ENCODE results near the gene DDIT4.

DNA sequence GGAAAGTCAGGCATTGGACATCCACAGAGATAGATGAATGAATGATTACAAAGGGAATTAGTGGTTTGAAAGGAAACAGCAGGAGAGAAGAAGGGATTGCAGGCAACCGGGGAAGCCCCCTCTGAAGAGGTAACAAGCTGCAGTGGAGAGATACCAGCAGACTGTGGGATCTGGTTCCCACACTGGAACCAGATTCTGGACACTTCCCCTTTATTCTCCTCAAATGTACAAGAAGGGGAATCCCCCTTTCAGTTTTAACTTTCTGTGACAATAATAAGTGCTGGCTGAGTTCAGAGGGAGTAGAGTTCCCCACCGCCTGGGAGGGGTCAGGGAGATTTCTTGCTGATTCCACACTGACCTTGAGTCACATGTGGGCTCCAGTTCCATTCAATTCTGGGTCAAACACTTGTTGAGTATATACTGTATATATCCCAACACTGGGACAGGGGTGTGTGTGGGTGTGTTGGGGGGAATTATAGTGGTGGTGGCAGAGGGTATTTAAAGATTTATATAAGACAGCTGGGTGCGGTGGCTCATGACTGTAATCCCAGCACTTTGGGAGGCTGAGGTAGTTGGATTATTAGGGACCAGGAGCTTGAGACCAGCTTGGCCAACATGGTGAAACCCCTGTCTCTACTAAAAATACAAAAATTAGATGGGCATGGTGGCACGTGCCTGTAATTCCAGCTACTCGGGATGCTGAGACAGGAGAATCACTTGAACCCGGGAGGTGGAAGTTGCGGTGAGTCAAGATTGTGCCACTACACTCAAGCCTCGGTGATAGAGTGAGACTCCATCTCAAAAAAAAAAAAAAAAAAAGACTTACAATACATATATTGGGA, 16.5 kb upstream of the DDIT4 start:
- TF ChIP-seq ISL1 (CRISPR knock-in tag; IDR thresholded peaks at IDR 0.05) (no peak), ZFP30 (CRISPR knock-in tag; IDR thresholded peaks at IDR 0.05) (no peak), ZC3H10 (CRISPR knock-in tag; IDR thresholded peaks at IDR 0.05) (no peak), ESRRG (CRISPR knock-in tag; IDR thresholded peaks at IDR 0.05) (no peak), ZFP3 (CRISPR knock-in tag; IDR thresholded peaks at IDR 0.05) (no peak), OSR1 (CRISPR knock-in tag; IDR thresholded peaks at IDR 0.05) (no peak), RARB (CRISPR knock-in tag; IDR thresholded peaks at IDR 0.05) (no peak), ARNTL (CRISPR knock-in tag; IDR thresholded peaks at IDR 0.05; ENCODE audit: borderline replicate concordance, low read depth) (no peak)
- TF ChIP-seq, protein P1, sequence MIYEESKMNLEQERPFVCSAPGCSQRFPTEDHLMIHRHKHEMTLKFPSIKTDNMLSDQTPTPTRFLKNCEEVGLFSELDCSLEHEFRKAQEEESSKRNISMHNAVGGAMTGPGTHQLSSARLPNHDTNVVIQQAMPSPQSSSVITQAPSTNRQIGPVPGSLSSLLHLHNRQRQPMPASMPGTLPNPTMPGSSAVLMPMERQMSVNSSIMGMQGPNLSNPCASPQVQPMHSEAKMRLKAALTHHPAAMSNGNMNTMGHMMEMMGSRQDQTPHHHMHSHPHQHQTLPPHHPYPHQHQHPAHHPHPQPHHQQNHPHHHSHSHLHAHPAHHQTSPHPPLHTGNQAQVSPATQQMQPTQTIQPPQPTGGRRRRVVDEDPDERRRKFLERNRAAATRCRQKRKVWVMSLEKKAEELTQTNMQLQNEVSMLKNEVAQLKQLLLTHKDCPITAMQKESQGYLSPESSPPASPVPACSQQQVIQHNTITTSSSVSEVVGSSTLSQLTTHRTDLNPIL (CRISPR knock-in tag; IDR thresholded peaks at IDR 0.05; ENCODE audit: low read depth) = no peak
- TF ChIP-seq, protein P2, sequence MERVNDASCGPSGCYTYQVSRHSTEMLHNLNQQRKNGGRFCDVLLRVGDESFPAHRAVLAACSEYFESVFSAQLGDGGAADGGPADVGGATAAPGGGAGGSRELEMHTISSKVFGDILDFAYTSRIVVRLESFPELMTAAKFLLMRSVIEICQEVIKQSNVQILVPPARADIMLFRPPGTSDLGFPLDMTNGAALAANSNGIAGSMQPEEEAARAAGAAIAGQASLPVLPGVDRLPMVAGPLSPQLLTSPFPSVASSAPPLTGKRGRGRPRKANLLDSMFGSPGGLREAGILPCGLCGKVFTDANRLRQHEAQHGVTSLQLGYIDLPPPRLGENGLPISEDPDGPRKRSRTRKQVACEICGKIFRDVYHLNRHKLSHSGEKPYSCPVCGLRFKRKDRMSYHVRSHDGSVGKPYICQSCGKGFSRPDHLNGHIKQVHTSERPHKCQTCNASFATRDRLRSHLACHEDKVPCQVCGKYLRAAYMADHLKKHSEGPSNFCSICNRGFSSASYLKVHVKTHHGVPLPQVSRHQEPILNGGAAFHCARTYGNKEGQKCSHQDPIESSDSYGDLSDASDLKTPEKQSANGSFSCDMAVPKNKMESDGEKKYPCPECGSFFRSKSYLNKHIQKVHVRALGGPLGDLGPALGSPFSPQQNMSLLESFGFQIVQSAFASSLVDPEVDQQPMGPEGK (CRISPR knock-in tag; IDR thresholded peaks at IDR 0.05; ENCODE audit: borderline replicate concordance) = no peak

Data from SK-N-SH treated with all-trans-retinoic acid at 6 μM for 48 hours (cell line).